Activated CD4-positive, alpha-beta T cell treated with anti-CD3 and anti-CD28 coated beads, Interleukin-2, Interleukin-6, amounts not matched to agents 100 ng/mL and 50 ng/mL, durations not matched to agents 16 hours and 8 hours (primary cell): ENCODE measurements around the gene IKZF3.
"Not testable (repeated sequence)": the region's sequence is repeated elsewhere in the genome, so short reads cannot be mapped to it uniquely, and the experiment has no call there.

Experiments
- DNase-seq: peaks from one replicate; pipeline ENCODE4 v3.0.0-alpha.2; 2020

The IKZF3 gene

DNA sequence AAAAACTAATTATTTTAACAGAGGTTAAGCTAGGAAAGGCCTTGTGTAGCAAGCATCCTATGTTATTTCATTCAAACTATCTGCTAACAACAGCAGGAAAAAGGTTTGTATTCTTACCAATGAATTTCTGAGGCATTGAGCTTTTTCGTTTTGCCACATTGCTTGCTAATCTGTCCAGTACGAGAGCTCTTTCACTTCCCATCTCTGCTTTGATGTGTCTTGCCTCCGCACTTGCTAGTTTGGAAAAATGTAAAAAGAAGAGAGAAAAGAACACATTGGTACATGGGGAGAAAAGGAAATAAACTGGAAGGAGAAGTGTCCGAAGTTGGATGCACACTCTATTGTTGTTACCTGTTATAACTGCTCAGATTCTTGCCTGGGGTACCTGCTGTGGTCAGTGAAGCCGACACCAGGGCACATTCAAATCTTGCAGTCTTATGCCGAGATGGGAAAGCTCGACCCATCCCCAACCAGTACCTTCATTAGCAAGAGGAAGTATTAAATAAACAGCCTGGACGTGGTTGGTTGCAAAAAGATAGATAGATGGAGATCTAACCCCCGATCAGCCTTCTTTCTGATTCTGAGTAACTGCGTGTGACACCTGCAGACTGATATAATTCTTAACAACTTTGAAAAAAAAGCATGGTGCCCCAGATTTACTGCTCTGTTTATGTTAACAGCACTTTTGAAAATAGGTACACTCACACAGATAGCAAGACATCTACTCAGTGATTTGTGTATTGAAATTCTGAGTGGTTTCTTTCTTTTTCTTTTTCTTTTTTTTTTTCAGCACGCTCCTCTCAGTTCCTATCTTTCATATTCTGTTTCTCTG lies 86.4 kb downstream of the IKZF3 start:
- DNase-seq = peak; percentile 74

DNA sequence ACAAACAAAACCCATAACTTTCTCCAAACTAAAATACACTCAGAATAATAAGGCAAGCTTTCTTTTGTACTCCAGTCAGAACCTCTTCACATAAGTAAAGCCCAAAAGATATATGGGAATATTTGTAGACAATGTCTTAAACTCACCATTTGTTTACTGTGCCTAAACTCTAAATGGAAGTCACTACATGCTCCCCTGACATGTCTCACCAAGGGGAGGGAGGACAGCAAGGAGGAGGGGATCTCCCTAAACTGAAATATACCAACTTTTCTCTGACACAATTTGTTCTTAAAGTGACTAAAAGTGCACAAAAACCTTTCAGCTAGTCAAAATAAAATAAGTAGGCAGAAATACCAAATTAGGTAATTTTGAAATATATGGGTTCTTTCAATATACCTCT lies 87.9 kb downstream of the IKZF3 start:
- DNase-seq = peak; percentile 53

DNA sequence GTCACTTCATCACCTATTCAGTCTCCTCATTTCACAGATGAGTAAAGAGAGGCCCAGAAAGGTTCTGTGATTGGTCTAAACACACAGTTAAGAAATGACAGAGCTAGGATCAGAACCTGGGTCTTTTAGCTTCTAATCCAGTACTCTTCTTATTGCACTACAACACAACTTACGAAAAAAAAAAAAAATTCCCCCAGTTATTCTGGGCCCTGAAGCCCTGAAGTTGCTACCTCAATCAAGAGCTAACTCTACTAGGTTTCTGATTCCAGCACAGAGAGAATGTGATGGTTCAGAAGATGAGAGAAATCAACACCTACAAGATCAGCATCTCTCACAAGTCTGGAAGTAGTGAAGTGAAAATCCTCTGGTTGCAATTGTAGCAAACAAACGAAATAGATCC lies 89.1 kb downstream of the IKZF3 start:
- DNase-seq = peak; percentile 69

DNA sequence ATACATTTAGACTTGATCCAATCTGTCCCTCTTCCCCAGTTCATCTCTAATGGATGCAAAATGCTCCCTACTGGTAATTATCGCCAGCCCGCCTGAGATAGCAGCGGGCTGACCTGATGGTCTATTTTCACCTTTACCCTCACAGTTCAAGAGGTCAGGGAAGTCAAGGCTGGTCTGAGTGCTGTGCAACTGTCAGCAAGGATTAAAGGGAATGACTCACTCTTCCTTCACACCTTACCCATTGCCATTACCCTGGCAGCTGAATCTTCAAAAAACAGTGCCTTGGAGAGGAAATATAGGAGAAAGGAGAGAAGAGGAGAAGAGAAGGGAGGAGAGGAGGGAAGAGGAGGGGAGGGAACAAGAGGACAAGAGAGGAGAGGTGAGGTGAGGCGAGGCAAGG lies 90.1 kb downstream of the IKZF3 start:
- peak; percentile 60 for DNase-seq

DNA sequence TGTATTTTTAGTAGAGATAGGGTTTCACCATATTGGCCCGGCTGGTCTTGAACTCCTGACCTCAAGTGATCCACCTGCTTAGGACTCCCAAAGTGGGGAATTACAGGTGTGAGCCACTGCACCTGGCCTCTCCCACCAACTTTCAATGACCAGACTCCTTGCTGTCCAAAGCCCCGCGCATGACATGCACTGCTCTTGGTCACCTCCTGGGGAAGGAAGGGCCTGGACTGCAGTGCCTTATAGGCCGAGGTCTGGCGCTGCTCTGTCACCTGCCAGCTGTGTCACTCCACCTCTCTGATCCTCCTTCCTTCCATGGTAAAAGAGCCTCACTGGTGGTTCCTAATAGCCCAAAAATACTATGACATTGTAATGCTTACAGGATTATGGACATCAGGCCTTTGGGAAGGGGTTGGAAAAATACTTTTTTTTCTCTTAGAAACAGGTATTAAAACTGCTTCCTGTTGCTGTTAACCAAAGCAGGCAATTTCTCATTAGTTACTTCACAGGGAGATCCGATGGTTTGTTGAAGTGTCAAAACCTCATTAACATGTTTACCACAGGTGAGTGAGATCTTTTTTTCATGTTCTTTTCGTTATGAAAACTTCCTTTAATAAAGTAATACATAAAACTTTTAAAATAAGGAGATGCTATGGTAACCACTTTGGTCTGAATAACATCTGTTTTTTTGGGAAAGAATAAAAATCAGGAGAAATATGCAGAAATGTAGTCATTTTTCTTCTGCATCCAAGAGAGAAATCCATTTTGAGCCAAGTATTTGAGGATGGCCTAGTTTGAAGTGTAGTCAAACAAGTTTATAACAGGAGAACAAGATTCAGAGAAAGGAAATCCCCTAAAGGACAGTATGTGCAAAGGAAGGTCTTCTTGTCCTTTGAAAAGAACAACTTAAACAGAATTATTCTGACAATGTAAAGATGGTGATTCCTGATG lies 90.9 kb downstream of the IKZF3 start:
- no peak for DNase-seq

DNA sequence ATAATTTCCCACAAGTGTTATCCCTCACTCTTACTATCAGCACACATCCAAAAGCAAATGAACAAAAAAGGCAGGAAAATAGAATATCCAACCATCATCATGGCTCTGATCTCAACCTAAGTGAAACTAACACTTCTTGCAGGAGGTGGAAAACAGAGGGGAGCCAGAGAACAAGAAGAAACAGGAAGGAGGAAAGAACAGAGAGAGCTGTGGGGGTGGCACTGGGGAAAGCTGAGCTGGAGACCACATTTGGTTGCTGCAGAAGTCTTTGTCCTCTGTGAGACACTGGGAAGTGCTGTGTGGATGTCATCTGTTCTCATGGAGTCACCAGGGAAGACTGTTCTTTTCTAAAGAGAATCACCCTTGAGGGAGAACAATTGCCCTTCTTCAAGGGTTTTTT lies 91.7 kb downstream of the IKZF3 start:
- no peak for DNase-seq

DNA sequence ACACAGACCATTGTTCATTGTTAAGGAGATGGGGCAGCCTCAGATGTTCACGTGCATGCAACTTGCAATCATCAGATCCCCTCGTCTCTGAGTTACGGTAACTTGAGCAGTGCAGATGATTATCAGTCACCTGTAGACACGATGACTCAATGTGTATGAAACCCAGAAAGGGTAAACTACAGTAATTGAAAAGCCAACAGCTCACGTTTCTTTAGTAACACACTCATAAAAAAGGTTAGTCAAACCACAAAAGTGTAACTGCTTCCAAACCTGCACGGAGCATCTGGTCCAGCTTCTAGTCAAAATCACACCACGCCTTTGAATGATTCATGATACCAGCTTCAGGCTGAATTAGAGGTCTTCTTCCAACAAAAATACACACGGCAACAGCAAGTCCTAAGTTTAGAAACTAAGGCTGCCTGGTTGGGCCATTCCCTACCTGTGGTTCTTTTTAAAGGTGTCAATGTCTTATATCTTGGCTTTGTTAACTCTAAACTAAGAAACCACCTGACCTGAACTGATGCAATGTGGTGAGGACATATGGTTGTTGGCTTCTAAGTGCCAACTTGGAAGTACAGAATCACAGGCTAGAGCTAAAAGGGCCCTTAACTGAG lies 94.0 kb downstream of the IKZF3 start:
- peak; percentile 93 for DNase-seq

DNA sequence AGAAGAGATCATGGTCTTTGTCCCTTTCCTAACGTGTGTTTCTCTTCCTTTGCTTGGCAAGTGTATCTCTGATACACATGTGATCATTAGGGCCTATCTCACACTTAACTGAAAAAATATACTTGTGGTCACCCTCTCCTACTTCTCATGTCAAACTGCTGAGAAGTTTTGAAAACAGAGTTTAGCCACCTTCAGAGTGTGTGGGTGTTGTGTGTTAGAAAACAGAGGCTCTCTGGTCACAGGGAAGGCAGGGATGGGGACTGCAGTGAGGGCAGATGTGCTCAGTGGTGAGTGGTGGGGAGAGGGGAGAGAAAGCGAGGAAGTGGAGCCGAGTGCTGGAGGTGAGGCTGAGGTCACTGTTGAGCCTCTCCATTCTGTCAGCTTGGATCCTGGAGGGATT lies 97.0 kb downstream of the IKZF3 start:
- peak; percentile 46 for DNase-seq

DNA sequence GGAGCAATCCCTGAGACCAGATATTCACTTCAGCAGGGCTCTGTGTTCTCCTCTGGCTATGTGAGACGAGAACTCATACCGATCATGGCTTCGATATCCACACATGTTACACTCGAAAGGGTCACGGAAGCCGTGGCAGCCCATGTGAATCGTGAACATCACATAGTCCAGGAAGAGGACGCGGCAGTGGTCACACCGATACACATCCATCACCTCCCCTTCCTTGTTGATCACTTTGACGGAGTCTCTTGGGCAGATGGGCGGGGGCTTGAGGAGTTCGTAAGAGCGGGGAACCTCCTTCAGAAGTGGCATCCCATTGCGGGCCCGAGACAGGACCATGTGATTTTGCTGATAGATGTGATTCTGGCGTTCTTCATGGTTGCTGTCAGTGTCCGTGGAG lies 98.3 kb downstream of the IKZF3 start:
- DNase-seq = no peak

DNA sequence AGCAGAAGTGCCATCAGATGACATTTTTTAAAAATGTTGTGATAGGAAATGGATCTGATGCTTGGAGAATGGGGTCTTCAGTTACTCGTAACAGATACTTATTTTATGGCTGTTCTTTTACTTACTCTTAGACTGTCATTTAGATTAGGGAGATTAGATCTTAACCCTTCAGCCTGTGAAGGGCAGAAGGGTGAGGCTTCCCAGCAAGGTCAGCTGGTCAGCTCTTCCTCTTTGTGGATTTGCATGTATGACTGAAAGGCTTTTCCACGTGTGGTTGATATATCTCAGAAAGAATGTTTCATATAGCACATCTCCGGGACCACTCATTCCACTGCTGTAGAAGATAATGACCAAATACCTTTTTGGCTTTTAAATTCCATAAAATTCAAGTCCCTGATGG lies 98.9 kb downstream of the IKZF3 start:
- no peak for DNase-seq

DNA sequence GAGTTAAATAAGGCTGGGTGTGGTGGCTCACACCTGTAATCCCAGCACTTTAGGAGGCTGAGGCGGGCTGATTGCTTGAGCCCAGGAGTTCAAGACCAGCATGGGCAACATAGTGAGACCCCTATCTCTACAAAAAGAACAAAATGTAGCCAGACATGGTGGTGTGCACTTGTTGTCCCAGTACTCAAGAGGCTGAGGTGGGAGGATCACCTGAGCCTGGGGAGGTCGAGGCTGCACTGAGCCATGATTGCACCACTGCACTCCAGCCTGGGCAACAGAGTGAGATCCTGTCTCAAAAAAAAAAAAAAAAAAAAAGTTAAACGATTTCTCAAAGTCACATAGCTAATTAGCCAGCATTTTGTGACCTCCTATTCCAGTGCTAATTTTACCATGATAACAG lies 99.9 kb downstream of the IKZF3 start:
- DNase-seq = not testable (repeated sequence)

DNA sequence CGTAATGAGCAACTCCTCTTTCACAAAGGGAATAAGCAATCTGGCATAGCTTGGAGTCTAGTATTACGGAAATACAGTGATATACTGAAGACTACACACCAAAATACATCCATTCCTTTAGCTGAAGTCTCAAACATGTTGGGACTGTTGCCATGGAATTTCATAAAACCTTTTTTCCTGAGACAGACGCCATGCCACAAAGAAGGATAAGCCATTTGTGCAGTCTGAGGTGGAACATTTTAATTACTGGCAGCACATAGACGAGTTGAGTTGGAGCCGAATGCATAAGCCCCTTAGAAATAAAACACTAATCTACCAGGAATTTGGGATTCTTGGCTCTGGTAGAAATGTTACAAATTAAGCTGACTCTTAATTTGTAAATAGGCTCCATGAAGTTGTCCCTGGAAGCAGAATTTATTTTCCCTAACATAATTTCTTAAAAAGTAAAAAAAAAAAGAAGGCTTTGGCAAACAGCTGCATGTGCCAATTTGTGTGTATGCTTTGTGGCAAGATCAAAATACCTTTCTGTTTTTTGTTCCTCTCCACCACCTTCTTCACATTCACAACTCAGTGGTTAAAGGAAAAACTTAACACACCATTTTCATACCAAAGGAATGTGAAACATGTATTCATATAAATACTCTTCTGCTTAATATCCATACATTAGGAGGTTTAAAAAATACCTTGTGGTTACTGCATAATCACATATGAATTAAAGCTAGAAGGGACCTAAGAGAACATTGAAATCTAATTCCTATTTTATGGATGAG lies 100.9 kb downstream of the IKZF3 start:
- DNase-seq = no peak

DNA sequence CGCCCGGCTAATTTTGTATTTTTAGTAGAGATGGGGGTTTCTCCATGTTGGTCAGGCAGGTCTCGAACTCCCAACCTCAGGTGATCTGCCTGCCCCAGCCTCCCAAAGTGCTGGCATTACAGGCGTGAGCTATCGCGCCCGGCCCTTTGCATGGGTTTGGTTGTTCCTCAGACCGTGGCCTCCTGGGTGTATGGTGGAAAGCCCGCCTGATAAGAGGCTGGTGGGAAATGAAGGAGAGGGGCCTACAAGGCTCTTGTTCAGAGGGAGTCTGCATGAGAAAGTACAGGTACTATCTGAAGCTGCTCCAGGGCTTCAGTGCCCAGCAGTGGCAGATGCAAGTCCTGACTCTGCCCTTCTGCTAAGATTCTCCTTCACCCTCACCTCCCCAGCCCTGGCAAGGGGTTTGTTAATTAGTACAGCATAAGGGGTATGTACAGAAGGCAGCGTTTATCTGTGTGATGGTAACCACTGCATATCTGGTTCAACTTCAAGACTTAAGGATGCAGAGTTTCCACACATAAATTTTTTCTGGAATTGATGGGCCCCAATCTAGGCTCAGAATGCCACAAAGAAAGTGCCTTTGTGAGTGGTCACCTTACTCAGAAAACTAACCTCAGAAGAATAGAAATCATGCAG lies 102.1 kb downstream of the IKZF3 start:
- DNase-seq = no peak

DNA sequence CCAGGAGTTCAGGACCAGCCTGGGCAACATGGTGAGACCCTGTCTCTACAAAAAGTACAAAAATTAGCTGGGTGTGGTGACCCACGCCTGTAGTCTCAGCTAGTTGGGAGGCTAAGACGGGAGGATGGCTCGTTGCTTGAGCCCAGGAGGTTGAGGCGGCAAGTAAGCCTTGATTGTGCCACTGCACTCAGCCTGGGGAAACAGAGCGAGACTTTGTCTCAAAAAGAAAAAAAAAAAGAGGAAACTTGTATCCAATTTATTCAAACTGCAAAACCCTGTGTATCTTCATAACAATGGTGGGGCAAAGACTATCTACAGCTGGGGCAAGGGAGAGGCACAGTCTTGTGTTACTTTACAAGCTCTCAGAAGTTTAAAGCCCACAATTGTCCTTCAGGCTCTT lies 104.9 kb downstream of the IKZF3 start:
- DNase-seq = no peak

DNA sequence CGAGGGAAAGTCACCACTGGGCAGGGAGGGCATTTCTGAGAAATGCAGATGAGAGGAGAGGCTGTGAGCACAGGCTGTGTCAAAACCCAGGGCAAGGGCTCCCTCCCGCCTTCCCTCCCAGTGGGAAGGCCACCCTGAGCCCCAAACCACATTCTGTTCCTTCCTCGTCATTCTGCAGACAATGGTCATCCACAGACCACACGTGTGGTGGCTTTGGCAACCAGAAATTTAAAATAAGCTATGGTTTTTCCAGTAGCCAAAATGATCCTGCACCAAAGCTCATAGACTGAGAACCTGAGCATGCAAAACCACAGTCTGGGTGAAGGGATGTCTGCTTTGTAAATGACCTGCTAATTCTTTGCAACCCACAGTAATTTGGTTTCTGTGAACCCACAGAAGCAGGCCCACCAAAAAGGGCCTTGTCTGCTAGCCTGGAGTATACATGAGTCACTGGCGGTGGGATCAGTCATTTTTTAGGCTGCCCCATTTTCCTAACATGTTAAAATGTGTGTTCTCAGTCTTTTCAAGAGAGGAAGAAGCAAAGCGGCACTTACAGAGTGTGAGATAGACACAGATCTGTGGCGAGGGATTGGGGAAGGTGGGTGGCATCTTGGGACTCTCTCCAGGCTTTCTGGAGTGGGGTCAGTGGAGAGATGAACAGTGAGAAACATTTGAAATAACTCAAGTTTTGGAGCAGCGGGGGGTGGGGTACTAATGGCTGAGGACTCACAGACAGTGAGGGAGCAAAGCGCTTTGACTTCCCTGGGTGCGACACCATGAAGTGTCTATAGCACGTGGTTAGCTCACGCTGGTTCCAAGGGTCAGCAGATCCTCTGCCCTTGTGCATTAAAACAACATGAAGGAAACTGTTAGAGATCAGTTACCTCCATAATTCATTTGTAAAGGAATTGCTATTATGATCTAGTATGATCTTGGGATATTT lies 105.9 kb downstream of the IKZF3 start:
- DNase-seq = peak; percentile 85

DNA sequence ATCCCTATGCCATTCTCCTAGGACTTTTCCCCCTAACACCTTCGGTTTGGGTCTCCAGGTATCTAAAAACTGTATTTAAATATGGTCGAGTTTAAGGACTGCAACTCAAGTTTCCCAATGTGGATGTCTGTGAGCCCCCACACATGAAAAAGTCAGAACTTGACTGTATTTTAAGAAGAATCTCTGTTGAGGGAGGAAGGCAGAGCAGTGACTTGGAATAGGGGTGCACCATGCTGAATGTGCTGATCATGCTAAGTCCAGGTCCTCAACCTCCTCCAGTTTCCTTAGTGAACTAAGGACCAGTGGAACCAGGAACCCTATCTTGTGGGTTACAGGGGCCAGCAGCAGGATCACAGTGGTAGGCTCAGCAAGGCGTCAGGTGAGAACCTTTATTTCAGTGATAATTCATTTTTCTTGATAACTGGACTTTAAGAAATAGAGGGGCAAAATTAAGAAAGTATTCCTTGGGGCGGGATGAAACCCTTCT lies 106.9 kb downstream of the IKZF3 start:
- no peak for DNase-seq

DNA sequence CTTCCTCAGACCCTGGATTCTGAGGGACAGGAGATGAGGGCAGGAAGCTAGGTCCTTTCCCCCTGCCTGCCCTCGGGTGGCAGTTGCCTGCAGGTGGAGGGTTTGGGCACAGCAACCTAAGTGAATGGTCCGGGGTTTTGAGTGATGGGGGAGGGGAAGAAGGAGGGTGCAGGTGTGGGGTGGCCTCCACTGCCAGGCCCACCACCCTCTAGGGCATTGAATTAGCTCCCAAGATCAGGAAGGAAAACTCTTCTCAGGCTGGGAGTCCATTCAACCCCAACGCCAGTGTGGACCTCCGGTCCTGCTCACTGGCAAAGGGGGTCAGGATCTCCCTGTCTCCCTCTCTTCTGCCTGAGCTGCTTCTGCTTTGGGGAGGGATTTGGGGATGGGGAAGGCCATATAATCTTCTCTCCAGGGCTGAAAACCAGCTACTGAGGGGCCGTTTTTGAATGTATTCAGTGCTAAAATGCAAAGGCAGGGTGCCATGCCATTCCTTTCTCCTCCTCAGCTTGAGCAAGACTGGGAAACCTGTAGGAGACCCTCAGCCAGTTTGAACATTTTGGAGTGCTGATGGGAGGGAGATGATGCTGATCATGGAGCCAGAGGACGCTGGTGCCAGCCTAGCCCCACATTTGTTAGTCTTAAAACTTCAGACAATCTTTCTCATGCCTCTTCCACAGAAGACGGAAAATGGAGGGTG lies 107.6 kb downstream of the IKZF3 start:
- DNase-seq = no peak

DNA sequence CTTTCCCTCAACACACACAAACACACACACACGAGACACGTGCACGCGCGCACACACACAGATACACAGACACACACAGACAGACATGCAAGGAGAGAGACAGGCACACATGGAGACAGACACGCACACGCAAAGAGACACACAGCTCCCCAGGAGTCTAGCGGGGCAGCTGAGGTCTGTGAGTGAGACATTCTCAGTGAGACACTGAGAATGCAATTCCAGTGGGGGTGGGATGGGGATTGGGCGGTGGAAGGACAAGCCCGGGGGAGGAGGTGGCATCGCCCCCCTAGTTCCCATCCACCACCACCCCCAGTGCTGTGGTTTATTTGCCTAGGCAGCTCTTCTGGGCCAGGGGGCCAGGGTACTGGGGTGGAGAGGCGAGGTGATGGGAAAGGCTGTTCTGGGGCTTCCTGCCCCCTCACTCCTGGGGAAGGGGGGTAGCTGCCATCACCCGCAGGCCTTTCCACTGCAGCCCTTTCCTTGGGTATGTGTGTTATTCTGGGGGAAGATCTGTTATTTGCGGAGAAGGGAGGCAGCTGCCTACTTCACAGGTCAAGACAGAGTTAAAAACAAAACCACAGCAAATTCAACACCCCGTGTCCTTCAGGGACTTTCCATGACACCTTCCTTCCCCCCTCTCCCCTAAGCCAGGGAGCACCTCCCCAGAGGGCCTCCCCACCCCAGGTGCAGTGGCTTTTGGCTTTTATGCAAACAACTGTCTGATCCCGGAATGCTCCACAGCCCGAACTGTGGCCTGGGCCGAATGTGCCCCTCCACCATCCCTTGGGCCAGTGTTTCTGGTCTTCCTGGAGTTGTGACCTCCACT lies 108.3 kb downstream of the IKZF3 start:
- peak; percentile 47 for DNase-seq

DNA sequence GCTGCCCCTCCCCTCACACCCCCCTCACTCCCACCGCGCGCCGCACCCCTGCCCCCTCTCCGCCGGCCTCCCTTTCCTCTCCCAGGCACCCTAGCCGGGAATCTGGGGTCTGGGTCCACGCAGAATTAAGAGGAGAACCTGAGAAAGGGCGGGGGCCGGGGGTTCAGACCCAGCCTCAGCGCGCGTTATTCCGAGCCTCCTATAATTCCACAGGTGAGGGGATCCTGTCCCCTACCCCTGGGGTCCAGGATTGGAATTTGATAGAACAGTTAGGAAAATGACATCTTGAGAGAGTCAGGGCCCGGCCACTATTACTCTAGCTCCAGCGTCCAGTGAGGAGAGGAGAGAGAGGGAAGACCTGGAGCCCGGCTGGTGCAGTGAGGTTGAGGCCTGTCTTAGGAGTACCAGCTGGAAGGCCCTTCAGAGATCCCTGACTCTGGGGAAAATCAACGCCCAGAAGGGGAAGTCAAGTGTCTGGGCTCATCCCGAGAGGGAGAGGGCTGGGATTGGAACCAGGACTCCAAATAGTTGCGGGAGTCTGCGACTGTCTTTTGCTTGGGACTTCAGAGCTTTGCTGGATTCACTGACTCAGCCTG lies 109.1 kb downstream of the IKZF3 start:
- no peak for DNase-seq
